Endothelial cell (in vitro differentiated cells): ENCODE measurements around the gene QSOX1. TPM values are rescaled to one million over a fixed set of nuclear protein-coding genes. Genes with fewer than 3 reads are reported as not detected.
A peak's percentile ranks its signal among the peaks of the same experiment; 100 is the strongest.

Source experiments
- DNase-seq: peaks from one replicate; pipeline ENCODE4 v3.0.0; 2021; ENCODE audit warnings: low spot score
- H3K27ac Mint-ChIP-seq: one replicate; pipeline ENCODE4 v1.8.0; 2021; ENCODE audit warnings: mixed read lengths, inconsistent platforms; ENCODE audit not compliant: unreplicated experiment
- H3K27me3 Mint-ChIP-seq: one replicate; pipeline ENCODE4 v1.8.0; 2021; ENCODE audit warnings: mild to moderate bottlenecking, moderate library complexity, mixed read lengths, inconsistent platforms; ENCODE audit not compliant: unreplicated experiment
- H3K36me3 Mint-ChIP-seq: one replicate; pipeline ENCODE4 v1.8.0; 2021; ENCODE audit warnings: mild to moderate bottlenecking, low read depth, mixed read lengths, inconsistent platforms; ENCODE audit not compliant: unreplicated experiment
- H3K4me1 Mint-ChIP-seq: one replicate; pipeline ENCODE4 v1.8.0; 2021; ENCODE audit warnings: mild to moderate bottlenecking, mixed read lengths, inconsistent platforms; ENCODE audit not compliant: unreplicated experiment
- H3K4me3 Mint-ChIP-seq: one replicate; pipeline ENCODE4 v1.8.0; 2021; ENCODE audit warnings: mild to moderate bottlenecking, mixed read lengths, inconsistent platforms; ENCODE audit not compliant: unreplicated experiment
- H3K9me3 Mint-ChIP-seq: one replicate; pipeline ENCODE4 v1.8.0; 2021; ENCODE audit warnings: mixed read lengths, inconsistent platforms; ENCODE audit not compliant: unreplicated experiment
- CTCF ChIP-seq: fragments of 200-600 bp; sonication (generic); IDR thresholded peaks from one replicate; pipeline ENCODE4 v1.5.0; 2021; ENCODE audit warnings: antibody characterized with exemption; ENCODE audit not compliant: unreplicated experiment
- total RNA-seq: library from RNA; stranded (reverse); fragmentation: NEBNext Ultra II Directional; extraction: Animal tissue kit (Norgen Biotek cat#: 25700); gene quantifications from one replicate; pipeline ENCODE4 v1.2.1, GENCODE V29; 2021; ENCODE audit not compliant: unreplicated experiment

Gene QSOX1
- total RNA-seq, 1 donor from 2014 or later, result 199 TPM

- no peak overlapping the region for H3K27ac Mint-ChIP-seq
- no peaks in the 10 kb centered on the region for H3K9me3 Mint-ChIP-seq
These were observed 23.3 kb downstream of the QSOX1 start for GRCh38 chr1:180177931-180178330.

GRCh38 chr1:180178511-180179161, 24.0 kb downstream of the QSOX1 start:
- Mint-ChIP-seq H3K36me3 (peaks cover 19% of the 10 kb centered on the region), H3K9me3 (no peaks in the 10 kb centered on the region), H3K27ac (no peak overlapping the region), H3K27me3 (no peaks in the 10 kb centered on the region), H3K4me3 (no peak overlapping the region), H3K4me1 (no peaks in the 10 kb centered on the region)
- TF ChIP-seq CTCF, result peak; percentile 92
- peak; percentile 77 for DNase-seq

More at GRCh38 chr1:180177931-180178330, 23.3 kb downstream of the QSOX1 start:
- no peak overlapping the region for H3K4me3 Mint-ChIP-seq
- H3K4me1 Mint-ChIP-seq, result no peaks in the 10 kb centered on the region
- DNase-seq, result no peak
- no peak for TF ChIP-seq CTCF
- no peaks in the 10 kb centered on the region for H3K27me3 Mint-ChIP-seq
- H3K36me3 Mint-ChIP-seq, result peaks cover 19% of the 10 kb centered on the region

GRCh38 chr1:180179162-180179957, 24.7 kb downstream of the QSOX1 start:
- Mint-ChIP-seq H3K27ac (no peak overlapping the region), H3K36me3 (peaks cover 17% of the 10 kb centered on the region)

GRCh38 chr1:180181048-180181447, 26.4 kb downstream of the QSOX1 start:
- peaks cover 22% of the 10 kb centered on the region for H3K36me3 Mint-ChIP-seq
- peak; percentile 68 for TF ChIP-seq CTCF
- peaks cover 3% of the 10 kb centered on the region for H3K4me1 Mint-ChIP-seq
- no peaks in the 10 kb centered on the region for H3K9me3 Mint-ChIP-seq
- H3K27me3 Mint-ChIP-seq, result peaks cover 6% of the 10 kb centered on the region
- no peak overlapping the region for H3K4me3 Mint-ChIP-seq
- DNase-seq, result peak; percentile 45
- no peak overlapping the region for H3K27ac Mint-ChIP-seq

More at GRCh38 chr1:180179162-180179957, 24.7 kb downstream of the QSOX1 start:
- TF ChIP-seq CTCF, result no peak
- no peak for DNase-seq
- no peaks in the 10 kb centered on the region for H3K9me3 Mint-ChIP-seq
- no peak overlapping the region for H3K4me3 Mint-ChIP-seq
- H3K4me1 Mint-ChIP-seq, result no peaks in the 10 kb centered on the region
- no peaks in the 10 kb centered on the region for H3K27me3 Mint-ChIP-seq
